OCI-LY1 (cell line): ENCODE measurements around the gene PHKB.
"Not testable (repeated sequence)": the region's sequence is repeated elsewhere in the genome, so short reads cannot be mapped to it uniquely, and the experiment has no call there.

Experiments used
- H2AFZ ChIP-seq: fragments of 200-600 bp; sonication (generic), shearing (Covaris generic); 2 replicates; pipeline ENCODE4 v1.6.0; 2014; ENCODE audit warnings: antibody characterized with exemption, mild to moderate bottlenecking, low read length
- H3F3A ChIP-seq: fragments of 200-600 bp; sonication (generic), shearing (Covaris generic); 2 replicates; pipeline ENCODE4 v1.6.0; 2014; ENCODE audit warnings: mild to moderate bottlenecking, antibody characterized with exemption, low read length, moderate library complexity; ENCODE audit not compliant: insufficient read depth
- H3K27ac ChIP-seq: fragments of 200-600 bp; sonication (generic); 2 replicates; pipeline ENCODE4 v1.5.1; 2014; ENCODE audit warnings: low read length, mixed run types, mild to moderate bottlenecking, low read depth; ENCODE audit not compliant: poor library complexity, severe bottlenecking
- H3K27me3 ChIP-seq: fragments of 200-600 bp; sonication (generic); 2 replicates; pipeline ENCODE4 v1.6.0; 2014; ENCODE audit warnings: antibody characterized with exemption, mild to moderate bottlenecking, low read length, moderate library complexity; ENCODE audit not compliant: insufficient read depth
- H3K36me3 ChIP-seq: fragments of 200-600 bp; sonication (generic); 2 replicates; pipeline ENCODE4 v1.6.1; 2014; ENCODE audit warnings: mild to moderate bottlenecking, antibody characterized with exemption, low read length, moderate library complexity, mixed read lengths; ENCODE audit not compliant: insufficient read depth
- H3K4me1 ChIP-seq: fragments of 200-600 bp; sonication (generic); 2 replicates; pipeline ENCODE4 v1.5.1; 2014; ENCODE audit warnings: mild to moderate bottlenecking, low read length, moderate library complexity; ENCODE audit not compliant: insufficient read depth, severe bottlenecking
- H3K4me2 ChIP-seq: fragments of 200-600 bp; sonication (generic), shearing (Covaris generic); 2 replicates; pipeline ENCODE4 v1.6.1; 2014; ENCODE audit warnings: low read length
- H3K4me3 ChIP-seq: fragments of 200-600 bp; sonication (generic); 2 replicates; pipeline ENCODE4 v1.5.1; 2014; ENCODE audit warnings: low read length, low read depth, mild to moderate bottlenecking, mixed read lengths; ENCODE audit not compliant: poor library complexity, severe bottlenecking
- H3K79me2 ChIP-seq: fragments of 200-600 bp; shearing (Covaris generic); 2 replicates; pipeline ENCODE4 v1.6.1; 2016; ENCODE audit warnings: mixed run types, low read length, mixed read lengths; ENCODE audit not compliant: insufficient read depth
- H3K9ac ChIP-seq: fragments of 200-600 bp; sonication (generic), shearing (Covaris generic); 2 replicates; pipeline ENCODE4 v1.6.1; 2014; ENCODE audit warnings: mild to moderate bottlenecking, low read length, mixed read lengths
- H3K9me2 ChIP-seq: fragments of 200-600 bp; sonication (generic), shearing (Covaris generic); 2 replicates; pipeline ENCODE4 v1.6.1; 2014; ENCODE audit warnings: low read depth, mild to moderate bottlenecking, low read length, mixed read lengths
- H3K9me3 ChIP-seq: fragments of 200-600 bp; shearing (Covaris generic); 2 replicates; pipeline ENCODE4 v1.6.1; 2014; ENCODE audit warnings: low read length, mixed read lengths
- H4K20me1 ChIP-seq: fragments of 200-600 bp; sonication (generic), shearing (Covaris generic); 2 replicates; pipeline ENCODE4 v1.6.0; 2016; ENCODE audit warnings: mild to moderate bottlenecking, low read length; ENCODE audit not compliant: insufficient read depth
- CTCF ChIP-seq: fragments of 200-600 bp; sonication (generic), shearing (Covaris generic); IDR thresholded peaks from 2 replicates; pipeline ENCODE4 v1.5.1; 2017; ENCODE audit warnings: mild to moderate bottlenecking, antibody characterized with exemption, low read length, moderate library complexity, mixed read lengths
- EZH2 ChIP-seq: fragments of 200-600 bp; sonication (generic), shearing (Covaris generic); IDR thresholded peaks from 2 replicates; pipeline ENCODE4 v1.8.0; 2017; ENCODE audit warnings: borderline replicate concordance, mixed run types, mild to moderate bottlenecking, antibody characterized with exemption, low read length, moderate library complexity, mixed read lengths

PHKB gene

GRCh38 chr16:47467501-47467900 is 6.4 kb downstream of the PHKB start:
- no peak overlapping the region for H3K27ac ChIP-seq
- H3K27me3 ChIP-seq: no peaks in the 10 kb centered on the region
- H3K9me2 ChIP-seq: no peaks in the 10 kb centered on the region
- H3K79me2 ChIP-seq: peaks cover 25% of the 10 kb centered on the region
- H3K36me3 ChIP-seq: peaks cover 5% of the 10 kb centered on the region; the same call in 1 of the 2 replicates
- no peak overlapping the region for H3K4me3 ChIP-seq
- H4K20me1 ChIP-seq: no peaks in the 10 kb centered on the region
- H3F3A ChIP-seq: peaks cover 6% of the 10 kb centered on the region; the same call in 1 of the 2 replicates
- H3K9me3 ChIP-seq: no peaks in the 10 kb centered on the region
- H3K9ac ChIP-seq: no peak overlapping the region
- H2AFZ ChIP-seq: no peak overlapping the region
- H3K4me1 ChIP-seq: peaks cover 55% of the 10 kb centered on the region
- no peak for TF ChIP-seq CTCF
- no peak for TF ChIP-seq EZH2
- H3K4me2 ChIP-seq: no peak overlapping the region

- H3K36me3 ChIP-seq, H3K27me3 ChIP-seq, H3K4me2 ChIP-seq, H4K20me1 ChIP-seq, H2AFZ ChIP-seq, H3F3A ChIP-seq, H3K4me3 ChIP-seq, H3K9me2 ChIP-seq, H3K27ac ChIP-seq, H3K9ac ChIP-seq, H3K9me3 ChIP-seq: not testable (repeated sequence)
- peaks cover 54% of the 10 kb centered on the region for H3K4me1 ChIP-seq
- peaks cover 18% of the 10 kb centered on the region for H3K79me2 ChIP-seq
Measured at GRCh38 chr16:47468070-47468689, 7.0 kb downstream of the PHKB start.

GRCh38 chr16:47469227-47469626 is 8.1 kb downstream of the PHKB start:
- H3F3A ChIP-seq: peaks cover 6% of the 10 kb centered on the region; the same call in 1 of the 2 replicates
- H3K4me3 ChIP-seq: no peak overlapping the region
- peaks cover 47% of the 10 kb centered on the region for H3K4me1 ChIP-seq
- no peaks in the 10 kb centered on the region for H3K36me3 ChIP-seq
- no peak overlapping the region for H3K27ac ChIP-seq
- no peaks in the 10 kb centered on the region for H4K20me1 ChIP-seq
- no peak overlapping the region for H2AFZ ChIP-seq
- no peaks in the 10 kb centered on the region for H3K9me3 ChIP-seq
- TF ChIP-seq EZH2 (no peak), CTCF (no peak)
- no peak overlapping the region for H3K9ac ChIP-seq
- peaks cover 13% of the 10 kb centered on the region for H3K79me2 ChIP-seq
- H3K27me3 ChIP-seq: no peaks in the 10 kb centered on the region
- H3K9me2 ChIP-seq: no peaks in the 10 kb centered on the region
- no peak overlapping the region for H3K4me2 ChIP-seq

- Histone ChIP-seq H3K9me2 (no peaks in the 10 kb centered on the region), H4K20me1 (no peaks in the 10 kb centered on the region), H3K4me1 (peaks cover 38% of the 10 kb centered on the region), H3K9ac (no peak overlapping the region), H3K4me3 (no peak overlapping the region), H3K36me3 (no peaks in the 10 kb centered on the region), H3K27ac (no peak overlapping the region), H3K79me2 (peaks cover 13% of the 10 kb centered on the region), H3F3A (no peaks in the 10 kb centered on the region), H2AFZ (no peak overlapping the region), H3K4me2 (no peak overlapping the region), H3K27me3 (no peaks in the 10 kb centered on the region), H3K9me3 (no peaks in the 10 kb centered on the region)
- no peak for TF ChIP-seq EZH2
- no peak for TF ChIP-seq CTCF
Measured at GRCh38 chr16:47470211-47470610, 9.1 kb downstream of the PHKB start.
